M059J (cell line): ENCODE data around the gene MUC5AC. TPM values are rescaled to one million over a fixed set of nuclear protein-coding genes. Genes with fewer than 3 reads are reported as not detected.

Experiments
- DNase-seq: peaks from one replicate; pipeline ENCODE4 v3.0.0-alpha.2; 2012; ENCODE audit warnings: low read depth
- total RNA-seq: library from RNA; depleted of rRNA; stranded (reverse); fragments of >200 nt; shearing (Covaris generic); gene quantifications from 2 replicates; pipeline ENCODE4 v1.2.3, GENCODE V29; 2014

MUC5AC gene
- total RNA-seq, 1 experiment from 2014 or later: not detected

DNA sequence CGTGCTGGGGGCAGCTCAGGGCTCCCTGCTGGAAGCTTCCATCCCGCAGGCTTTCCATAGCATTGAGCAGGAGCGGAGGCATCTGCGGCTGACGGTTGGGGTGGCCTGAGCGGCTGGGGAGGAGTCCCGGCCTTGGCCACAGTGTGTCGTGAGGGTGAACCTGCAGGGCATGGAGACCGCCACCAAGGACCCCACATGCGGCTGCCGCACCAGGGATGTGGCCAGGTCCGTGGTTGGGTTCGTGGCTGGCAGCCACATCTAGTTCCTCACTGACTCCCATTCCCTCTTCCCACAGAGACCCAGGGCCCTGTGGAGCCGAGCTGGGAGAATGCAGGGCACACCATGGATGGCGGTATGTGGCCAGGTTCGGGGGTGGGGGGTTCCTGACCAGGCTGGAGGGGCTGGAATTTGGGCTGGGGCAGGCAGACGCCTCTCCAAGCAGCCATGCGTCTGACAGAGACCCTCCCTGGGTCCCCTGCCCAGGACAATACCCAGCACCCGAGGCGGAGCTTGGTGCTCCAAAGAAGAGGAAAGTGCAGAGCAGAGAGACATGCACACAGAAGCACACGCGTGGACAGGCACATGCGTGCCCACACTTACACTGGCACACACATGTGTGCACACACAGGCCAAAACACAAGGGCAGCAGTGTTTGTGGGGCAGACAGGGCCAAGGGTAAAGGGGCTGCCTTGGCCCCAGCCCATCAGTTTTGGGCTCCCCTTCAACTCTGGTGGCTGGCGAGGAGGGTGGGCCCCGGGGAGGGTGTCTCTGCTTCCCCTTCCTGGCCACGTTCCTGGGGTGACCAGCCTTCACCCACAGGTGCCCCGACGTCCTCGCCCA, 67.9 kb downstream of the MUC5AC start:
- no peak for DNase-seq

DNA sequence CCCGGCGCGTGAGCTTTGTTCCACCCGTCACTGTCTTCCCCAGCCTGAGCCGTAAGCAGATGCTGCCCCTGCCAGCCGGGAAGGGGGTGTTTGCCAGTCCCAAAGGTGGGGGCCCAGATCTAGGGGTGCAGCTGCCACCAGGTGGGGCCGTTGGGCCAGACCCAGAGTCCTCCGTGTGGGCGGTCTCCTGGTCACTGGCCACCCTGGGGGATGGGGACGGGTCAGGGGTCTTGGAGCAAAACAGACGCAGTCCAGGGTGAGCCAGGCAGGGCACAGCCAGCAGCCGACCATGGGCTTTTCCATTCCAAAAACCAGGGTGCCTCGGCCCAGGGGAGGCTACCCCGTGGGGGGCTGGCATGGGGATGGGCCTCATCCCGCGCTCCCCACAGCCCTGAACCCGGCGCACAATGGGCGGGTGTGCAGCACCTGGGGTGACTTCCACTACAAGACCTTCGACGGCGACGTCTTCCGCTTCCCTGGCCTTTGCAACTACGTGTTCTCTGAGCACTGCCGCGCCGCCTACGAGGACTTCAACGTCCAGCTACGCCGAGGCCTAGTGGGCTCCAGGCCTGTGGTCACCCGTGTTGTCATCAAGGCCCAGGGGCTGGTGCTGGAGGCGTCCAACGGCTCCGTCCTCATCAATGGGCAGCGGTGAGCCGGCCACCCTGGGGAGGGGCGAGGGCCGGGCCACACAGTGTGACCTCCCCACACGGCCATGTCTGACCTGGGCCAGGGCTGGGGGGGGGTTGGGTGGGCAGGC, 68.7 kb downstream of the MUC5AC start:
- no peak for DNase-seq

DNA sequence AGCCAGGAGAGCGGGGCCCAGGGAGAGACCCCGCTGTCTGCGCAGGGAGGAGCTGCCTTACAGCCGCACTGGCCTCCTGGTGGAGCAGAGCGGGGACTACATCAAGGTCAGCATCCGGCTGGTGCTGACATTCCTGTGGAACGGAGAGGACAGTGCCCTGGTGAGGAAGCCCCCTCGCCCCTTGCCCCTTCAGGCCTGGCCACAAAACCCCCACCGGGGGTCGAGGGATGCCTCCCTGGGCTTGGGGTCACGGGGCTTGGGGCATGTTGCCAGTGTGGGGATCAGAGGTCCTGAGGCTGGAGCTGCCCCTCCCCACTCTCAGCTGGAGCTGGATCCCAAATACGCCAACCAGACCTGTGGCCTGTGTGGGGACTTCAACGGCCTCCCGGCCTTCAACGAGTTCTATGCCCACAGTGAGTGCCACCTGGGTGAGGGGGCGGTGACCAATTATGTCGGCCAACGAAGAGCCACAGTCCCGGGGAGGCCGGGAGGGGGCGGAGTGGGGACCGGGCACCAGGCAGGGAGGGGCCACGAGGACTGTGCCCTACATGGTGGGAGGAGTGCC, 69.3 kb downstream of the MUC5AC start:
- DNase-seq: no peak

DNA sequence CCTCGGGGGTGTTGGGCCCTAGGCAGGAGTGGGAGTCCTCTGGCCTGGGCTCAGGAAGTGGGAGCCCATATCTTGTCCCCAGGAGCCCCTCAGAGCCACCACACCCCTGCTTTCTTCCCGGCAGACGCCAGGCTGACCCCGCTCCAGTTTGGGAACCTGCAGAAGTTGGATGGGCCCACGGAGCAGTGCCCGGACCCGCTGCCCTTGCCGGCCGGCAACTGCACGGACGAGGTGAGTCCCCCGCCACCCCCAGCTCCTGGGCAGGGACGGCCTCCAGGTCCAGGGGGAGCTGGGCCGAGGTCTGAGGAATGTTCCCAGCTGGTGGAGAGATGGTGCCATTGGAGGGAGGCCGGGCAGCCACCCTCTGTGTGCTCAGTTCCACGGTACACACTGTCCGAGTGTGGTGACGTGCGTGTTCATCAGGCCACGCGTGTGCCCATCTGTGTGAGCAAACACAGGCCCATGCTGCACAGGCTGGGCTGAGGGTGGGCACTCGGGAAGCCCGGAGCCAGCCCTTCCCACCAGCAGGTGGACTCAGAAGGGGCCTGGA, 69.9 kb downstream of the MUC5AC start:
- no peak for DNase-seq

DNA sequence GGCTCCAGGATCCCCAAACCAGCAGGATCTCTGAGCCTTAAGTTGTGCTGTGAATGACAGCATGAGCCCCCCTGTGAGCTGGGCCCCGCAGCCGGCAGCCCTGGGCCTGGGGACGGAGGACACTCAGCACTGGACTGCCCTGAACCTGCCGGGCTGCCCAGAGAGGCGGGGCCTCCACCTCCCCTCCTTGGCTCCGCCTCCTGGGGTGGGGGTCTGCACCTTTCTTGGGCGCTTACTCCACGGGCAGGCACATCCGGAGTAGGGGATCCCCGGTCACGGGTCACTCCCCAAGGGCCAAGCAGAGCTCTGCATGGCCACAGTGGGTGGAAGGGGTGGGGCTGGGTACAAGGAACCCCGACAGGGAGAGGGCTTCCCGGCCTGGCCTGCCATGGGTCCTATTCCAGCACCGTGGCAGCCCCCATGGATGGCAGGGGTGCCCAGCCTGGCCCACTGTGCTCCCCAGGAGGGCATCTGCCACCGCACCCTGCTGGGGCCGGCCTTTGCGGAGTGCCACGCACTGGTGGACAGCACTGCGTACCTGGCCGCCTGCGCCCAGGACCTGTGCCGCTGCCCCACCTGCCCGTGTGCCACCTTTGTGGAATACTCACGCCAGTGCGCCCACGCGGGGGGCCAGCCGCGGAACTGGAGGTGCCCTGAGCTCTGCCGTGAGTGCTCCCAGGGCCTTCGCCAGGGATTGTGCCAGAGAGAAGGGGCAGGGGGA, 70.5 kb downstream of the MUC5AC start:
- no peak for DNase-seq

DNA sequence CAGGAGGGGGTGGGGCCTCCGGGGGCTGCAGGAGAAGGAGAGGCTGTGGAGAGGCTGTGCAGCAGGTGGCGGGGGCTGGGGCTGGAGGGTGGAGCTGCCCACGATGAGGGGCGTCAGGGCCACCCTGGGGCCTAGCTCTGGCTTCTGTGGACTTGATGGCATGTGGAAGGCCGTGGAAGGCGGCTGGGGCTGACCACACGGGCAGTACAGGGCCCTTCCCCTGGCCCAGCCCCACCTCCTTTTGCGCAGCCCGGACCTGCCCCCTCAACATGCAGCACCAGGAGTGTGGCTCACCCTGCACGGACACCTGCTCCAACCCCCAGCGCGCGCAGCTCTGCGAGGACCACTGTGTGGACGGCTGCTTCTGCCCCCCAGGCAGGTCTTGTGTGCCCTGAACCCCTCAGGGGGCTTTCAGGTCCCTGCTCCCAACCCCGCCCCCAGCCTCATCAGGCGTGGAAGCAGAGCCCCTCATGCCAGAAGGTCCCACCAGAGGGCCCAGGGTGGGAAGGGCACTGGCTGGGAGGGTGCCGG, 71.2 kb downstream of the MUC5AC start:
- no peak for DNase-seq

GRCh38 chr11:1229471-1230120, 71.8 kb downstream of the MUC5AC start:
- no peak for DNase-seq

GRCh38 chr11:1230121-1230455, 72.3 kb downstream of the MUC5AC start:
- no peak for DNase-seq

GRCh38 chr11:1230456-1231395, 73.0 kb downstream of the MUC5AC start:
- no peak for DNase-seq

GRCh38 chr11:1231396-1232020, 73.8 kb downstream of the MUC5AC start:
- DNase-seq: no peak

GRCh38 chr11:1232021-1232882, 74.5 kb downstream of the MUC5AC start:
- no peak for DNase-seq

DNA sequence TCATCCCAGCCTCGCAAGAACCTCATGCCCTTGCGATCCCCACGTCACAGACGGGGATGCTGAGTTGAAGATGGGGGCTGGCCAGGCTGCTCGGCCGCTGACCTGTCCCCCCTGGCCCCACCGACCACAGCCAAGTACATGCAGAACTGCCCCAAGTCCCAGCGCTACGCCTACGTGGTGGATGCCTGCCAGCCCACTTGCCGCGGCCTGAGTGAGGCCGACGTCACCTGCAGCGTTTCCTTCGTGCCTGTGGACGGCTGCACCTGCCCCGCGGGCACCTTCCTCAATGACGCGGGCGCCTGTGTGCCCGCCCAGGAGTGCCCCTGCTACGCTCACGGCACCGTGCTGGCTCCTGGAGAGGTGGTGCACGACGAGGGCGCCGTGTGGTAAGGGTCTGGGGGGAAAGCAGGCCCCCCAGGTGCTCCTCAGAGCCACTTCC, 75.1 kb downstream of the MUC5AC start:
- no peak for DNase-seq

- no peak for DNase-seq
These were observed 75.7 kb downstream of the MUC5AC start for GRCh38 chr11:1233351-1234053.

- no peak for DNase-seq
These were observed 76.4 kb downstream of the MUC5AC start for GRCh38 chr11:1234054-1234720.

GRCh38 chr11:1234771-1235305, 77.1 kb downstream of the MUC5AC start:
- DNase-seq: no peak

DNA sequence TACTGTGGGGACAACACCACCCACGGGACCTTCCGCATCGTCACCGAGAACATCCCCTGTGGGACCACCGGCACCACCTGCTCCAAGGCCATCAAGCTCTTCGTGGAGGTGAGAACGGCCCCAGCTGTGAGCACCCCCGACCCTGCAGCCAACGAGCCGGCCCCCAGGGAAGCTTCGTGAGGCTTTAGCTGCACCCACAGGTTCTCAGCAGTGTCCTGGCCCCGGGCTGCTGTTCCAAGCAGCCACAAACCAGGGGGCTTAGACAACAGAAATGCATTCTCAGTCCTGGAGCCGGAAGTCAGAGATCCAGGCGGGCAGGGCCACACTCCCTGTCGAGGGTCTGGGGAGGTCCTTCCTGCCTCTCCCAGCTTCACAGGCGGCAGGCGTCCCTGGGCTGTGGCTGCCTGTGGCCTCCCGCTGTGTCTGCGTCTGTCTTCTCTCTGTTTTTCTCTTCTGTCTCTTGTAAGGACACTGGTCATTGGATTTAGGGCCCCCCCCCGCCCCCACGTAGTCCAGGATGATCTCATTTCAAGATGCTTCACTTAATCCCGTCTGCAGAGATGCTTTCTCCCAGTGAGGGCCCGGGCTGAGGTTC, 77.7 kb downstream of the MUC5AC start:
- no peak for DNase-seq

DNA sequence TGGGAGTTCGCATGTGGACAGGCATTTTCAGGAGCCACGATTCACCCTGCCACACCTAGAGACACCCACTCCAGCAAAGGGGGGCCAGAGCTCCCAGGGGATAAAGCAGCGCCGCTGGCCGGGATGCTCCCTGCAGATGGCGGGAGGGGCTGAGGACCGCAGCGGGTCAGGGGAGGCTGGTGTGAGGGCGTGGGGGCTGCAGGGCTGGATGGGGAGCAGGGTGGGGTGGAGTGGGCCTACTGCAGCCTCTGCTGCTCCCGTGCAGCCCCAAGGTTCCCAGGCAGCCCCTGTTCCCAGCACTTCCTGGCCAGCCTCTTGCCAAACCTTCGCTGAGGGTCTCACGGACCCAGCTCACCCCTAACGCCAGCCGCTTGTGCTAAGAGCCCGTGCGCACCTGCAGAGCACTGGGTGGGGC, 78.2 kb downstream of the MUC5AC start:
- no peak for DNase-seq
